HG03064 (cell line): ENCODE measurements around the gene AGAP3.

Source experiments
- ATAC-seq: cut with Tn5 transposase; IDR thresholded peaks from one replicate; pipeline ENCODE4 v1.9.1; 2021; ENCODE audit warnings: low read depth; ENCODE audit not compliant: unreplicated experiment

The AGAP3 gene

DNA sequence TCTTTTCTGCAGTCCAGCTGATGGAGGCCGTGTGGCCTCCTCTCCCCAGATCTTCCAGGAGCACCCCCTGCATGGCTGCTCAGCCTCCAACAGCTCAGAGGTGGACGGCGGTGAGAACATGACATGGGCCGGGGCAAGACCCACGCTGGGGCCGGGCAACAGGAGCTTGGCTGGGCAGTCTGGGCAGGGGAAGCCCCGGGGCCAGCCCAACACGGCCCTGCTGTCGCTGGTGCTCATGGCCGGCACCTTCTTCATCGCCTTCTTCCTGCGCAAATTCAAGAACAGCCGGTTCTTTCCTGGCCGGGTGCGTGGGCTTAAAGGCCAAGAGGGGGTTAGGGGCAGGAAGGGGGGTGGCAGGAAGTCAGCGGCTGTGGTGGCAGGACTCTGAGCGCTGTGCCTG, 12.3 kb upstream of the AGAP3 start:
- no peak for ATAC-seq

GRCh38 chr7:151074817-151075661, 11.2 kb upstream of the AGAP3 start:
- no peak for ATAC-seq

DNA sequence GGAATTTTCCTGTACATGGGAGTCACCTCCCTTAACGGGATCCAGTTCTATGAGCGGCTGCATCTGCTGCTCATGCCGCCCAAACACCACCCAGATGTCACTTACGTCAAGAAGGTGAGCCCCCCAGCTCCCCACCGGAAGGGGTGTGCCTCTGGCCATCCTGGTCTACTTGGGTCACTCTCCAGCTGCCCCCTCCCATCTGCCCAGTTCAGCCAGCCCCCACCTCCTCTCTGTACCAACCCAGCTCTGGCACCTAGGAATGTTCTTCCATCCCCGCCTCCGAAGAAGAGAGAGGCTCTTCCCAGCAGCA, 10.7 kb upstream of the AGAP3 start:
- no peak for ATAC-seq

DNA sequence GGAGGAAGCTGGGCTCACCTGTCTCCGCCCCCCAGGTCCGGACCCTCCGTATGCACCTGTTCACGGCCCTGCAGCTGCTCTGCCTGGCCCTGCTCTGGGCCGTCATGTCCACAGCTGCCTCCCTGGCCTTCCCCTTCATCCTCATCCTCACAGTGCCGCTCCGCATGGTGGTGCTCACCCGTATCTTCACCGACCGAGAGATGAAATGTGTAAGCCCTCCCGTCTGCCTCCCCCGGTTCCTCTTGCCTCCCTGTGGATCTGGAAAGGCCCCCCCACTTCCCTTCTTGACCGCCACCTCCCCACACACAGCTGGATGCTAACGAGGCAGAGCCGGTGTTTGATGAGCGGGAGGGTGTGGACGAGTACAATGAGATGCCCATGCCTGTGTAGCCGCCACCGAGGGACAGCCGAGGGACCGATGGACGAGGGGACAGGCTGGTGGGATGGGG, 10.3 kb upstream of the AGAP3 start:
- no peak for ATAC-seq

DNA sequence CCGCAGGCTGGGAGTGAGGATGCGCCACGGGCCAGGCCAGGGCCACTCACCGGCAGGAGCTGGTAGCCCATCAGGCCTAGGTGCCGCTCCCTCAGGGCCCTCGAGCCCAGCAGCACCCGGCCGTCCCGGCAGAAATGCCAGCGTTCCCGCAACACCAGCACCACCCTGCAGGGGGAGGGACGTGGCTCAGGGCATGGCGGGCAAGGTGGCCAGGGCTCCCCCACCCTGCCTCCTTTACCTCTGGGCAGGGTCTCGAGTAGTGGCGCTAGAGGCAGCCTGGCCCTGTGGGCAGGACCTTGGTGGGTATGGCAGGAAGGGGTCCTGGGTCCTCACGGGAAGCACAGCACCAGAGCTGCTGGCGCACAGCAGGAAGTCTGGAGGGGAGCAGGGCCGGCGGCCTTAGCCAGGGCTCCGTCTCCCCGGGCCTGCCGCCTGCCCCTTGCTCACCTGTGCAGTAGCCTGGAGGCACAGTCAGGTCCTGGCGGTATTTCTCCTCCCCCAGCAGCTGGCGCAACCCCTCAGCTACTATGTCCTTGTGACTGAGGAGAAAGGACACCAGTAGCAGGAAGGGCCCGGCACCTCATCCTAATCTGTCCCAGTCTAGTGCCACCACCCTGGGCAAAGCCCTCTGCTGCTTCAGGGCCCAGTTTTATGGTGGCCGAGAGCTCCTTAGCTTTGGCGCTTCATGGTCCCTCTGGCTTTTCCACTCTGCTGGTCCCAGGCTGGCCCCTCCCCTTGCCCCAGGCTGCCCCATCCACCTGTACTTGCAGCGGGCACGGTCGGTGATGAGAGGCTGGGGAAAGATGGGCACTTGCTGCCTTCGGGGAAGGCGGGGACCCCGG, 9.2 kb upstream of the AGAP3 start:
- no peak for ATAC-seq

GRCh38 chr7:151077705-151078232, 8.5 kb upstream of the AGAP3 start:
- no peak for ATAC-seq

DNA sequence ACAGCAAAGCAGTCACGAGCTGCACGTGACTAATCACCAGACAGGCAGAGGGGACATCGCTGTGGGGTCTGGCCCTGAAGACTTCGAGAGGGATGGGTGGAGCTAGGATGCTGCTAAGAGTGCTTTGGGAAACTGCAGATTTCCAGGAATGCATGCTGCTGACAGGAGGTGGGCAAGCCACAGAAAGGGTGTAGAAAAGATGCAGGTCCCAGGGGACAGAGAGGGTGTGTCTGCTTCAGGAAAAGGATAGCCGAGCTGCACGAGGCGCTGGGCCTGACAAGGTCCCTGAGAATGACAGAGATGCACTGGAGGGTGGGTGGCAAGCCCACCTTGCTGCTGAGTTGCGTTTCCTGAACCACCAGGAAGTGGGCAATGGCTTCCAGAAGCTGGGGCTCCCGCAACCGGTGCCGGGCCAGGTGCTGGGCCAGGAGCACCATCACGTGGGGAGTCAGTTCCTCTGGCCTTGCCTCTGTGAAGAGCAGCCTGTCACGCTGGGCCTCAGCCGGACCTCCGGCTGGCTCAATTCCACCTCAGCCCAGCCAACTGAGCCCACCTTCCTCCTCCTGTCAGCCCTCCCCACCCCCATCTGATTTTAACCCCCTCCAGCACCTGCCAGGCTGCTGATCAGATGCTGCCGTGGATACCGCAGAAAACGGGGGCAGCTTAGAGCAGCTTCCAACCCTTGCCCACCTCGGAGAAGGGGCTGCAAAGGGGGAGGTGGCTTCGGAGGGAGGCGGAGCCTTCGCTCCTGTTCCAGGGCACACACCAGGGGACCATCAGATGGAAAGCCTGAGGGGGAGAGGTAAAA, 7.8 kb upstream of the AGAP3 start:
- no peak for ATAC-seq

- no peak for ATAC-seq
Observed at GRCh38 chr7:151079199-151079910, 6.9 kb upstream of the AGAP3 start.

DNA sequence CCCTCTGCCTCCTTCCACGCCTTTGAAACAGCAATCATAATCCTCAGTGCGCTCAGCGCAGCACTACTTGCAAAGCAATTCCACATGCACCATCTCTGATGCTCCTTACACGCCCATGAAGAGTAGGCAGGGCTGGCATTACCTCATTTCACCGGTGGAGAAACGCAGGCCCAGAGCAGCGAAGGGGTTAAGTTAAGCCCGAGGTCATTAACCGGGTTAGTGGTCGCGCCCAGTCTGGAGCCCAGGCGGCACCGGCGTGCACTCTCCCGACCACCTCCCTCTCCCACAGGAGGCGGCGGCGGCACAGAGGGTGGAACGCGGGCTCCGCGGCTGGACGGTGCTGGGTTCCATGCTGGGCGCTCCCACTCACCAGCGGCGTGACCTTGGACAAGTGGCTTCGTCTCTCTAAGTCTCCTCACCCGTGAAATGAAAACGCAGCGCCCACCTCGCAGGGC, 6.2 kb upstream of the AGAP3 start:
- ATAC-seq = peak; percentile 1

DNA sequence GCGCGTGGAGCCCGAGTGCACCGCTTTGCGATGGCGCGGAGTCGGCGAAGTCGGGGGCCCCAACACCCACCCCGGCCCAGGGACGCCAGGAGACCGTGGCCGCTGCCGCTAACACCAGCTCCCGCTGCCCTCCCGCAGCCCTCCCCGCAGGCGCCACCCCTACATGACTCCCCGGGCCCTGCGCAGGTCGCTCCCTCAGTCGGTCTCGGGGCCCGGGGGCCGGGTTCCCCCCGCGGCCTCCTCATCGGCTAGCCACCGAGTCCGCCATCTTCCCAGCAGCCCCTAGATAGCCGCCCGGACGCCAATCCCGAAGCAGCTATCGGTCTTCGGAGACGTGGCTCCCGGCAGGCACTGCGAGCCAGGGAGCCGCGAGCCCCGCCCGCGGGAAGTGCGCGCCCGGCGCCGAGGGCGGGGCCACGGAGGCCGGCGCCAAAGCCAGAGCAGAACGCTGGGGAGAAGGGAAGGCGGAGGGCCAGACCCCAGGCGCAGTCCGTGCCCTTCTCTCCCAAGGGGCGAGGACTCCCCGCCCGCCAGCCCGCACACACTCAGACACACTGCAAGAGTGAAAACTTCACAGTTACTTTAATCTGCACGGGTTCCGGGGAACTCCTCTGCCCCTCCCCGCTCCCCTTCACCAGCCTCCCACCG, 5.6 kb upstream of the AGAP3 start, which contains the start of gene FASTK:
FASTK (minus strand) TSS at position 288 of the 648 bp plus-strand sequence; CDS start at position 245, 43 bp downstream.
- ATAC-seq = peak; percentile 65

- no peak for ATAC-seq
Observed at GRCh38 chr7:151081170-151082101, 4.8 kb upstream of the AGAP3 start.

- no peak for ATAC-seq
Observed at GRCh38 chr7:151082141-151083070, 3.9 kb upstream of the AGAP3 start.

DNA sequence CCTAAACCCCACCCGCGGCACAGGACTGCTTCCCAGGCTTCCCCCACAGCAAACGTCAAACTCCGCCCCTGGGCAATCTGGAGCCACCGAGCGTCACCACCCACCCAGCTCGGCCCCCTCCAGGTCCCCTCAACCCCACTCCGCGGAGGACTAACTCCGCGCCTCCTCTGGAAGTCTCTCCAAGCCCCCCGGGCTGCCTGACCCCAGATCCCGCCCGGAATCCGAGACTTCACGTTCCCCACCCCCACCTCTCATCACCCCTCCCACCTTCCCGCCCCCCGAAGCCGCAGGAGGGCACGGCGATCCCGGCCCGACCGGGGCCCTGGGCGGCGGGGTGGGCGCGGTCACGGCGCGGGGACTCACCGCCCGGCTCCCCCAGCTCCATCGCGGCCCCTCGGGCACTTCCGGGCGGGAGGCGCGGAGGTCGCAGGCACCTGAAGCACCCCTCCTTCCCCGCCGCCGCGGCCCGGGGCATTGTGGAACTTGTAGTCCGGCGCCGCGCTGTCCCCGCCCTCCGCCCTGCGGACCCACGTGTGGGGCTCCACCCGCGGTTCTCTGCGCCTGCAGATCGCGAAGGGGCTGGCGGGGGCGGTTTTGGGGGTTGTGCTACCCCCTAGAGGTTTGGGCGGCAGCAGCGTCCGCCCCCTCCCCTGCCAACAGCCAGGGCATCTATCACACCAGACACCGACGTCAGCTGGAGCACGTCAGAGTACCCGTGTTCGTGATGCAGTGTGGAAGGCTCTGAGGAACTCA, 3.0 kb upstream of the AGAP3 start, which contains the start of gene TMUB1:
TMUB1 (minus strand) TSS at position 423 of the 753 bp plus-strand sequence. CDS start 930 bp downstream, outside the sequence.
- ATAC-seq = peak; percentile 49

GRCh38 chr7:151083824-151084160, 2.5 kb upstream of the AGAP3 start:
- ATAC-seq = no peak

GRCh38 chr7:151085329-151085690, 965 bp upstream of the AGAP3 start:
- ATAC-seq = no peak

DNA sequence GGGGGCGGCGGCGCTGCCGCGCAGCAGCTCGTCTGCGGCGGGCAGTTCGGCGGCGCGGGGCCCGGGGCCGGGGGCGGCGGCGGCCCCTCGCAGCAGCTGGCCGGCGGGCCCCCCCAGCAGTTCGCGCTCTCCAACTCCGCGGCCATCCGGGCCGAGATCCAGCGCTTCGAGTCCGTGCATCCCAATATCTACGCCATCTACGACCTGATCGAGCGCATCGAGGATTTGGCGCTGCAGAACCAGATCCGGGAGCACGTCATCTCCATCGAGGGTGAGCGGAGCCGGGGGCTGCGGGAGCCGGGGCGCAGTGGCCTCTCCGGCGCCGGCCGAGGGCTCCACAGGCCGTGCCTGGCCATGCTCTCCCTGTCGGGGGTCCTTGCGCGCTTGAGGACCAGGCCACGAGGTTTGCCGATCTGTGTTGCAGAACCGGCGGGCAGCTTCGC, 548 bp downstream of the AGAP3 start:
- no peak for ATAC-seq
